K562 (cell line): Measurements from ENCODE around the gene AIG1. TPM values are rescaled to one million over a fixed set of nuclear protein-coding genes. Genes with fewer than 3 reads are reported as not detected.

Experiments used
- ATAC-seq: fragments of 200-7000 bp; cut with Tn5 transposase; 3 replicates; pipeline ENCODE4 v1.9.1; 2020; ENCODE audit warnings: moderate library complexity
- BruUV-seq: library from RNA; stranded (reverse); fragments of 400-500 nt; replicated peaks from 2 replicates; lab custom pipeline; 2021; lab: Mats Ljungman, UMichigan
- CTCF ChIA-PET: fragments of 300-600 bp; formaldehyde crosslinking; extraction: SDS; loops from one replicate; lab custom pipeline; 2021; ENCODE audit warnings: low intra/inter-chr PET ratio; lab: Yijun Ruan, JAX
- POLR2A ChIA-PET: fragments of 300-600, 350-650 bp; sonication (Branson Sonifier 250); formaldehyde crosslinking; extraction: SDS; loops from one replicate; lab custom pipeline; 2021; ENCODE audit warnings: antibody characterized with exemption, inconsistent platforms; lab: Yijun Ruan, JAX
- DNase-seq, 4 experiments: peaks; one replicate each; pipeline versions ENCODE4 v3.0.0 to v3.0.0-alpha.2; 2011 to 2018; ENCODE audit warnings: low spot score in 3 of 4, mixed read lengths in 3 of 4; ENCODE audit errors: extremely low read depth in 1 of 4
- FAIRE-seq: peaks from 2 replicates; lab custom pipeline; 2011; peaks lifted over from hg19 to GRCh38; lab: Jason Lieb, UNC
- H2AFZ ChIP-seq: 2 replicates; pipeline ENCODE4 v1.6.0; 2011; ENCODE audit warnings: low read depth, low read length, control low read depth, inconsistent platforms
- H3K27ac ChIP-seq: fragments of 200-600 bp; 3 replicates; pipeline ENCODE4 v1.8.0; 2011; ENCODE audit warnings: low read depth, mild to moderate bottlenecking, control low read depth, inconsistent platforms, low read length, moderate library complexity, mixed read lengths; ENCODE audit errors: extremely low read depth
- H3K27me3 ChIP-seq, 2 experiments: fragments of 300-600 bp in 1 of 2; 2 replicates in 1 of 2; 3 replicates in 1 of 2; pipeline versions ENCODE4 v1.6.0 to v1.8.0; 2011; ENCODE audit warnings: inconsistent platforms in 2 of 2, low read length in 2 of 2, mild to moderate bottlenecking in 1 of 2, mixed read lengths in 1 of 2, moderate library complexity in 1 of 2; ENCODE audit not compliant: control insufficient read depth in 2 of 2, insufficient read depth in 2 of 2
- H3K36me3 ChIP-seq: fragments of 300-600 bp; 3 replicates; pipeline ENCODE4 v1.8.0; 2011; ENCODE audit warnings: mild to moderate bottlenecking, low read length, inconsistent platforms; ENCODE audit not compliant: control insufficient read depth, insufficient read depth
- H3K4me1 ChIP-seq, 2 experiments: fragments of 200-600 bp in 1 of 2; replicated peaks in 1 of 2; 2 replicates in 1 of 2; 3 replicates in 1 of 2; pipeline versions ENCODE4 v1.5.1 to v1.8.0; 2011; ENCODE audit warnings: inconsistent platforms in 2 of 2, low read length in 2 of 2, mild to moderate bottlenecking in 1 of 2, mixed read lengths in 1 of 2, moderate library complexity in 1 of 2; ENCODE audit not compliant: control insufficient read depth in 2 of 2, insufficient read depth in 2 of 2
- H3K4me2 ChIP-seq: 2 replicates; pipeline ENCODE4 v1.6.1; 2011; ENCODE audit warnings: low read length, control low read depth, inconsistent platforms, mixed read lengths; ENCODE audit not compliant: insufficient read depth
- H3K4me3 ChIP-seq: fragments of 200-600 bp; sonication (generic), shearing (Covaris generic); 2 replicates; pipeline ENCODE4 v1.5.1; 2016; ENCODE audit warnings: control low read depth, inconsistent platforms
- H3K79me2 ChIP-seq: fragments of 200-600 bp; 3 replicates; pipeline ENCODE4 v1.8.0; 2011; ENCODE audit warnings: low read length, inconsistent platforms; ENCODE audit not compliant: control insufficient read depth, insufficient read depth
- H3K9ac ChIP-seq, 2 experiments: 2 replicates each; pipeline versions ENCODE4 v1.6.0 to v1.6.1; 2011; ENCODE audit warnings: low read depth in 2 of 2, low read length in 2 of 2, control low read depth in 1 of 2, inconsistent platforms in 1 of 2, mild to moderate bottlenecking in 1 of 2, mixed read lengths in 1 of 2; ENCODE audit not compliant: insufficient read depth in 1 of 2
- H3K9me1 ChIP-seq: one replicate; pipeline ENCODE4 v1.6.0; 2011; ENCODE audit warnings: inconsistent platforms, mild to moderate bottlenecking, low read length, moderate library complexity; ENCODE audit not compliant: control insufficient read depth, insufficient read depth
- H3K9me3 ChIP-seq: replicated peaks from 2 replicates; pipeline ENCODE4 v1.5.1; 2011; ENCODE audit warnings: low read depth, low read length, inconsistent platforms; ENCODE audit not compliant: control insufficient read depth, insufficient read depth
- H4K20me1 ChIP-seq: replicated peaks from 2 replicates; pipeline ENCODE4 v1.6.1; 2011; ENCODE audit warnings: low read length, inconsistent platforms, mixed read lengths; ENCODE audit not compliant: control insufficient read depth, insufficient read depth
- CBFA2T3 ChIP-seq: fragments of 450-650 bp; IDR thresholded peaks from 2 replicates; pipeline ENCODE4 v1.6.1; 2017
- JUNB ChIP-seq: fragments of 450-650 bp; formaldehyde crosslinking; conservative IDR thresholded peaks from 2 replicates; pipeline ENCODE4 v1.4.0; 2020; ENCODE audit warnings: mild to moderate bottlenecking
- MAFG ChIP-seq: fragments of 450-650 bp; conservative IDR thresholded peaks from 2 replicates; pipeline ENCODE4 v1.6.1; 2016; ENCODE audit warnings: missing genetic modification characterization, missing compliant biosample characterization
- MEIS2 ChIP-seq: fragments of 450-650 bp; IDR thresholded peaks from 2 replicates; pipeline ENCODE4 v1.6.1; 2014; ENCODE audit warnings: mild to moderate bottlenecking; ENCODE audit not compliant: partially characterized antibody
- RAD21 ChIP-seq, 2 experiments: fragments of 250-450 bp in 1 of 2; fragments of 450-650 bp in 1 of 2; sonication (Bioruptor Pico) in 1 of 2; formaldehyde crosslinking in 1 of 2; IDR thresholded peaks in 1 of 2; conservative IDR thresholded peaks in 1 of 2; 2 replicates each; pipeline versions ENCODE4 v1.4.0 to v1.8.0; 2020 to 2022; ENCODE audit warnings: mild to moderate bottlenecking in 2 of 2, moderate library complexity in 1 of 2
- SMAD2 ChIP-seq: fragments of 150-350 bp; IDR thresholded peaks from 2 replicates; pipeline ENCODE4 v1.6.1; 2014; ENCODE audit warnings: low read depth, mild to moderate bottlenecking, low read length
- ZNF124 ChIP-seq: sonication (generic); formaldehyde crosslinking; IDR thresholded peaks from 2 replicates; pipeline ENCODE4 v1.8.1; 2022; ENCODE audit warnings: missing genetic modification reagents
- ZNF239 ChIP-seq: fragments of 250-450 bp; sonication (Bioruptor Pico); IDR thresholded peaks from 2 replicates; pipeline ENCODE4 v1.4.0; 2020; ENCODE audit warnings: mild to moderate bottlenecking
- ZNF444 ChIP-seq: fragments of 250-450 bp; sonication (Bioruptor Pico); IDR thresholded peaks from 2 replicates; pipeline ENCODE4 v1.4.0; 2020; ENCODE audit warnings: mild to moderate bottlenecking, moderate library complexity
- WGBS: fragments of 100-300 bp; shearing (Covaris generic); methylation state at CpG from one replicate; pipeline ENCODE4 v1.1.6; 2016; ENCODE audit warnings: low coverage, mixed read lengths; ENCODE audit not compliant: insufficient coverage; ENCODE audit errors: missing lambda C conversion rate; 5-methylcytosine and 5-hydroxymethylcytosine counted together
- in situ Hi-C: fragments of 300-500 bp; cut with MboI; formaldehyde crosslinking; loops from 4 replicates; pipeline ENCODE4 v1.15.0; 2018; ENCODE audit warnings: inconsistent platforms, mixed read lengths
- intact Hi-C: fragments of 100-400 bp; cut with micrococcal nuclease; formaldehyde crosslinking; loops from 2 replicates; pipeline ENCODE4 v1.14.2; 2022
- polyA plus RNA-seq, 8 experiments: library from polyadenylated mRNA; depleted of rRNA in 4 of 8; stranded (reverse) in 5 of 8; unstranded in 3 of 8; fragments of >200 nt; fragmentation: Nextera tagmentation in 2 of 8; fragmentation: Illumina TruSeq in 1 of 8; extraction: Ambion mirVana in 2 of 8; extraction: Trizol in 1 of 8; gene quantifications; 2 replicates each; pipeline versions ENCODE4 v1.2.1 to v1.2.3, GENCODE V29; 2011 to 2014; ENCODE audit warnings: inconsistent platforms in 1 of 8, missing spikeins in 1 of 8
- total RNA-seq, 7 experiments: library from RNA; depleted of rRNA in 6 of 7; stranded (reverse); fragments of >200 nt in 6 of 7; fragmentation: Illumina TruSeq in 2 of 7; extraction: Trizol in 2 of 7; gene quantifications; 2 replicates each; pipeline versions ENCODE4 v1.2.1 to v1.2.3, GENCODE V29; 2011 to 2021; ENCODE audit warnings: low replicate concordance in 1 of 7
- TF ChIP-seq, protein P1 (sequence below): fragments of 450-650 bp; IDR thresholded peaks from 2 replicates; pipeline ENCODE4 v1.6.1; 2016
- TF ChIP-seq, protein P2 (sequence below), 2 experiments: IDR thresholded peaks in 1 of 2; conservative IDR thresholded peaks in 1 of 2; 2 replicates each; pipeline ENCODE4 v1.6.1; 2016; ENCODE audit warnings: low read depth in 2 of 2, mild to moderate bottlenecking in 1 of 2, missing compliant biosample characterization in 1 of 2, missing genetic modification characterization in 1 of 2, moderate library complexity in 1 of 2

The AIG1 gene
- total and polyA plus RNA-seq, 9 of the 15 experiments (the other 6 are each of a cell fraction or from before 2014, with no cell fraction given): 74.8 to 333 (median 127) TPM

DNA sequence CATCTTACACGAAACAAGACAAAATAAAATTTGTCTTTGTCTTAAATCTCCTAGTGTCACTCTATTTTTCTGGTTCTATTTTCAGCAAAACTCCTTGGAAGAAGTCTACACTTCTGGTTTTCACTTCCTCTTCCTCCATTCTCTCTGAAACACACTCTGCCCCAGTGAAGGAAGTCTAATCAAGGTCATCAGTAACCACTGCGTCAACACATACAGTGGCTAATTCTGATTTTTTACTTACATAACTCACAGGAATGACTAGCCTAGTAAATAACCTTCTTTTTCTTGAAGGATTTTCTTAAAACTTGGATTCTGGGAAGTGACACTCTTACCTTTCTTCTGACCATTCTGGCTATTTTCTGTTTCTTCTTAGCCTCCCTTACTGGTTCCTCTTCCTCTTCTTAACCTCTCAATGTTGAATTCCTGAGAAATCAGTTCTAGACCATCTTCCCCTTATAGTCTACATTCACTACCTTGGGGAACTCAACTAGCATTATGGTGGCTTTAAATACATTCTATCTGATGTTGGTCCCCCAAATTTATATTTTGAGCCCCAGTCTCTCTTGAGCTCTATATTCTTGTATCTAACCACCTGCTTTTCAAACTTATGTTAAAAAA is 37.5 kb downstream of the AIG1 start (continued):
- TF ChIP-seq RAD21 (CRISPR knock-in tag; conservative IDR thresholded peaks at IDR 0.05 in 1 of 2, IDR thresholded peaks at IDR 0.05 in 1 of 2): 0 out of 4 replicates have a peak, but pooled peaks of 1 of the 2 experiments have one; percentile 3

DNA sequence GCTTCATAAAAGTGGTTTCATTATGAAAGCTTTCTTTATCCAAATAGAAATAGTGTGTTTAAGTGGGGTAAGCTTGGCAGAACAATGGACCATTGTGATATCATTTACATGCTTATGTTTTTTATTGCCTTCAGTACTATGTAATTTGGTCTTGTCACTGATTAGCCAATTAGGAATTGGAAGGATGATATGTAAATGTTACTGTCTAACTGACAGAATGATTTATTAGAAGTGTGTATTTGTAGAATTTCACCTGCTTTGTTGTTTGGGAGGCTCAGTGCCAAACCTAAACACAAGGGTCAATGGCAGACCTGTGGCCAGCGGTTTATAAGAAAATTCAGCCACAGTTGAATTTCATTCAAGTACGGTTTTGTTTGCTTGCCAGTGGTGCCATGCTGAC is 39.0 kb downstream of the AIG1 start:
- Histone ChIP-seq H3K27me3 (no peaks in the 10 kb centered on the region), H2AFZ (no peak overlapping the region), H3K4me1 (no peaks in the 10 kb centered on the region; a peak in 1 of 5 replicates), H3K36me3 (no peaks in the 10 kb centered on the region), H4K20me1 (no peaks in the 10 kb centered on the region), H3K27ac (no peak overlapping the region), H3K79me2 (no peaks in the 10 kb centered on the region; the same call in 2 of the 3 replicates), H3K4me3 (no peak overlapping the region), H3K9me3 (no peaks in the 10 kb centered on the region), H3K9me1 (no peaks in the 10 kb centered on the region), H3K9ac (no peak overlapping the region), H3K4me2 (no peak overlapping the region)
- ChIA-PET POLR2A (interaction anchor here (0.9 to 1.2 kb wide), 2 partner anchors 9 to 11 kb away, joined by 3 read pairs; no protein-coding TSS in a partner anchor), CTCF (no interaction called here)
- intact Hi-C loops (no loop called here), in situ Hi-C loops (no loop called here)
- WGBS: 76% methylated on average over 2 of the region's 2 CpGs
- BruUV-seq: no TSS peak
- no peak for DNase-seq
- no peak for ATAC-seq
- TF ChIP-seq SMAD2 (no peak), ZNF124 (CRISPR knock-in tag) (no peak), MAFG (tag) (no peak), JUNB (no peak), MEIS2 (peak; percentile 55), CBFA2T3 (no peak), ZNF239 (CRISPR knock-in tag) (no peak), ZNF444 (CRISPR knock-in tag) (no peak)
- TF ChIP-seq, protein P1, sequence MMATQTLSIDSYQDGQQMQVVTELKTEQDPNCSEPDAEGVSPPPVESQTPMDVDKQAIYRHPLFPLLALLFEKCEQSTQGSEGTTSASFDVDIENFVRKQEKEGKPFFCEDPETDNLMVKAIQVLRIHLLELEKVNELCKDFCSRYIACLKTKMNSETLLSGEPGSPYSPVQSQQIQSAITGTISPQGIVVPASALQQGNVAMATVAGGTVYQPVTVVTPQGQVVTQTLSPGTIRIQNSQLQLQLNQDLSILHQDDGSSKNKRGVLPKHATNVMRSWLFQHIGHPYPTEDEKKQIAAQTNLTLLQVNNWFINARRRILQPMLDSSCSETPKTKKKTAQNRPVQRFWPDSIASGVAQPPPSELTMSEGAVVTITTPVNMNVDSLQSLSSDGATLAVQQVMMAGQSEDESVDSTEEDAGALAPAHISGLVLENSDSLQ: peak; percentile 52; the same call in 1 of the 2 replicates
- TF ChIP-seq, protein P2, sequence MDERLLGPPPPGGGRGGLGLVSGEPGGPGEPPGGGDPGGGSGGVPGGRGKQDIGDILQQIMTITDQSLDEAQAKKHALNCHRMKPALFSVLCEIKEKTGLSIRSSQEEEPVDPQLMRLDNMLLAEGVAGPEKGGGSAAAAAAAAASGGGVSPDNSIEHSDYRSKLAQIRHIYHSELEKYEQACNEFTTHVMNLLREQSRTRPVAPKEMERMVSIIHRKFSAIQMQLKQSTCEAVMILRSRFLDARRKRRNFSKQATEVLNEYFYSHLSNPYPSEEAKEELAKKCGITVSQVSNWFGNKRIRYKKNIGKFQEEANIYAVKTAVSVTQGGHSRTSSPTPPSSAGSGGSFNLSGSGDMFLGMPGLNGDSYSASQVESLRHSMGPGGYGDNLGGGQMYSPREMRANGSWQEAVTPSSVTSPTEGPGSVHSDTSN (CRISPR knock-in tag; IDR thresholded peaks at IDR 0.05; ENCODE audit: low read depth): no peak
- TF ChIP-seq, protein P2 (tag; conservative IDR thresholded peaks at IDR 0.05; ENCODE audit: low read depth): peak; percentile 23; the same call in 1 of the 2 replicates
- FAIRE-seq: no peak
